Left ventricle myocardium inferior (tissue), 1 donor: ENCODE results near the gene CD86. TPM values are rescaled to one million over a fixed set of nuclear protein-coding genes. Genes with fewer than 3 reads are reported as not detected.

Source experiments
- DNase-seq: peaks from one replicate; pipeline ENCODE4 v3.0.0-alpha.2; 2020
- H3K27ac ChIP-seq: fragments of 200-600 bp; replicated peaks from 2 replicates; pipeline ENCODE4 v1.8.0; 2021
- H3K27me3 ChIP-seq: fragments of 200-600 bp; 2 replicates; pipeline ENCODE4 v1.8.0; 2021; ENCODE audit warnings: low read depth
- H3K36me3 ChIP-seq: fragments of 200-600 bp; 2 replicates; pipeline ENCODE4 v1.8.0; 2021
- H3K4me1 ChIP-seq: fragments of 200-600 bp; 2 replicates; pipeline ENCODE4 v1.8.0; 2021
- H3K4me3 ChIP-seq: fragments of 200-600 bp; 2 replicates; pipeline ENCODE4 v1.8.0; 2021; ENCODE audit warnings: mild to moderate bottlenecking, moderate library complexity
- H3K9me3 ChIP-seq: fragments of 200-600 bp; replicated peaks from 2 replicates; pipeline ENCODE4 v1.8.0; 2021
- CTCF ChIP-seq: fragments of 200-600 bp; IDR thresholded peaks from 2 replicates; pipeline ENCODE4 v1.8.0; 2021; ENCODE audit warnings: antibody characterized with exemption, mild to moderate bottlenecking, borderline replicate concordance
- intact Hi-C: fragments of 100-400 bp; cut with micrococcal nuclease; formaldehyde crosslinking; loops from one replicate; pipeline ENCODE4 v1.11.0; 2022
- total RNA-seq: library from RNA; stranded (reverse); fragmentation: NEBNext Ultra II Directional; extraction: Animal tissue kit (Norgen Biotek cat#: 25700); gene quantifications from one replicate; pipeline ENCODE4 v1.2.1, GENCODE V29; 2021
- donor health status: DM: no; HTN: yes; CAD: no; lungs with severe emphysema.

CD86 gene
- total RNA-seq, 1 donor from 2014 or later: 3.6 TPM

GRCh38 chr3:122100591-122101463 lies 45.7 kb downstream of the CD86 start:
- intact Hi-C loops: no loop called here
- Histone ChIP-seq H3K4me3 (no peak overlapping the region), H3K9me3 (no peaks in the 10 kb centered on the region), H3K36me3 (no peaks in the 10 kb centered on the region), H3K27me3 (peaks cover 6% of the 10 kb centered on the region), H3K4me1 (peaks cover 3% of the 10 kb centered on the region), H3K27ac (no peak overlapping the region)
- TF ChIP-seq CTCF: no peak
- DNase-seq: no peak

- DNase-seq: no peak
- no peak overlapping the region for H3K27ac ChIP-seq
- peak; percentile 52 for TF ChIP-seq CTCF
- peaks cover 3% of the 10 kb centered on the region for H3K4me1 ChIP-seq
- no peaks in the 10 kb centered on the region for H3K9me3 ChIP-seq
- intact Hi-C loops: no loop called here
- H3K27me3 ChIP-seq: peaks cover 6% of the 10 kb centered on the region
- no peak overlapping the region for H3K4me3 ChIP-seq
- H3K36me3 ChIP-seq: no peaks in the 10 kb centered on the region
Observed at GRCh38 chr3:122101646-122102045, 46.5 kb downstream of the CD86 start.

- Histone ChIP-seq H3K27me3 (peaks cover 5% of the 10 kb centered on the region), H3K27ac (no peak overlapping the region), H3K4me3 (no peak overlapping the region), H3K36me3 (no peaks in the 10 kb centered on the region), H3K9me3 (no peaks in the 10 kb centered on the region), H3K4me1 (peaks cover 2% of the 10 kb centered on the region)
- TF ChIP-seq CTCF: no peak
- no peak for DNase-seq
- intact Hi-C loops: no loop called here
Observed at GRCh38 chr3:122102191-122102935, 47.2 kb downstream of the CD86 start.

GRCh38 chr3:122103821-122104514 lies 48.8 kb downstream of the CD86 start:
- Histone ChIP-seq H3K36me3 (no peaks in the 10 kb centered on the region), H3K4me3 (no peak overlapping the region), H3K4me1 (no peaks in the 10 kb centered on the region), H3K27ac (no peak overlapping the region), H3K27me3 (no peaks in the 10 kb centered on the region), H3K9me3 (no peaks in the 10 kb centered on the region)
- no peak for TF ChIP-seq CTCF
- no peak for DNase-seq
- intact Hi-C loops: no loop called here

- Histone ChIP-seq H3K27me3 (no peaks in the 10 kb centered on the region), H3K36me3 (no peaks in the 10 kb centered on the region), H3K4me3 (no peak overlapping the region), H3K9me3 (no peaks in the 10 kb centered on the region), H3K27ac (no peak overlapping the region), H3K4me1 (no peaks in the 10 kb centered on the region)
- no peak for TF ChIP-seq CTCF
- DNase-seq: no peak
- intact Hi-C loops: no loop called here
Observed at GRCh38 chr3:122104515-122105194, 49.5 kb downstream of the CD86 start.
